ENCODE data around the gene BAX.

BAX gene

GRCh38 chr19:48953141-48953540 is 1.5 kb upstream of the BAX start:
- in situ Hi-C loops (cut with MboI; ENCODE audit: low pct_unique_long_range_greater_than_20kb, low sequenced_read_pairs, unreplicated experiment) = loop anchor here (25.0 kb wide), 2 partner anchors 91 to 316 kb away; partner anchors contain the start of genes CA11, DBP, PLEKHA4 and PPP1R15A
- DNase-seq (ENCODE audit: low spot score) = no peak
- no peak for TF ChIP-seq CTCF (IDR thresholded peaks at IDR 0.05; ENCODE audit: extremely low read depth, insufficient read depth, missing control alignments)

- TF ChIP-seq CTCF (IDR thresholded peaks at IDR 0.05; ENCODE audit: extremely low read depth, insufficient read depth, missing control alignments) = no peak
- DNase-seq (ENCODE audit: low spot score) = no peak
- in situ Hi-C loops (cut with MboI; ENCODE audit: low pct_unique_long_range_greater_than_20kb, low sequenced_read_pairs, unreplicated experiment) = loop anchor here (25.0 kb wide), 2 partner anchors 92 to 317 kb away; partner anchors contain the start of genes CA11, DBP, PLEKHA4 and PPP1R15A
These were observed 583 bp upstream of the BAX start for GRCh38 chr19:48953990-48954594.

GRCh38 chr19:48955308-48955958 is 758 bp downstream of the BAX start:
- no peak for TF ChIP-seq CTCF (IDR thresholded peaks at IDR 0.05; ENCODE audit: extremely low read depth, insufficient read depth, missing control alignments)
- no peak for DNase-seq (ENCODE audit: low spot score)
- in situ Hi-C loops (cut with MboI; ENCODE audit: low pct_unique_long_range_greater_than_20kb, low sequenced_read_pairs, unreplicated experiment) = loop anchor here (25.0 kb wide), 2 partner anchors 93 to 318 kb away; partner anchors contain the start of genes CA11, DBP, PLEKHA4 and PPP1R15A

- TF ChIP-seq CTCF (IDR thresholded peaks at IDR 0.05; ENCODE audit: extremely low read depth, insufficient read depth, missing control alignments) = no peak
- DNase-seq (ENCODE audit: low spot score) = no peak
- in situ Hi-C loops (cut with MboI; ENCODE audit: low pct_unique_long_range_greater_than_20kb, low sequenced_read_pairs, unreplicated experiment) = loop anchor here (25.0 kb wide), 2 partner anchors 96 to 321 kb away; partner anchors contain the start of genes CA11, DBP, PLEKHA4 and PPP1R15A
These were observed 3.3 kb downstream of the BAX start for GRCh38 chr19:48958006-48958405.

GRCh38 chr19:48959341-48960239 is 4.9 kb downstream of the BAX start:
- no peak for DNase-seq (ENCODE audit: low spot score)
- in situ Hi-C loops (cut with MboI; ENCODE audit: low pct_unique_long_range_greater_than_20kb, low sequenced_read_pairs, unreplicated experiment) = loop anchor here (25.0 kb wide), 2 partner anchors 97 to 322 kb away; partner anchors contain the start of genes CA11, DBP, PLEKHA4 and PPP1R15A
- TF ChIP-seq CTCF (IDR thresholded peaks at IDR 0.05; ENCODE audit: extremely low read depth, insufficient read depth, missing control alignments) = no peak

GRCh38 chr19:48961051-48961649 is 6.5 kb downstream of the BAX start:
- no peak for DNase-seq (ENCODE audit: low spot score)
- no peak for TF ChIP-seq CTCF (IDR thresholded peaks at IDR 0.05; ENCODE audit: extremely low read depth, insufficient read depth, missing control alignments)
- in situ Hi-C loops (cut with MboI; ENCODE audit: low pct_unique_long_range_greater_than_20kb, low sequenced_read_pairs, unreplicated experiment) = loop anchor here (25.0 kb wide), 2 partner anchors 99 to 324 kb away; partner anchors contain the start of genes CA11, DBP, PLEKHA4 and PPP1R15A

Measured in GM13977 (cell line).